K562 (cell line): Measurements from ENCODE around the gene ARMC7. TPM values are rescaled to one million over a fixed set of nuclear protein-coding genes. Genes with fewer than 3 reads are reported as not detected.
A peak's percentile ranks its signal among the peaks of the same experiment; 100 is the strongest.

Experiments
- ARHGAP35 ChIP-seq: fragments of 450-650 bp; IDR thresholded peaks from 2 replicates; pipeline ENCODE4 v1.6.1; 2018; ENCODE audit not compliant: partially characterized antibody
- CHD2 ChIP-seq: IDR thresholded peaks from 2 replicates; pipeline ENCODE4 v1.6.1; 2011; ENCODE audit warnings: low read depth, low read length
- ESRRA ChIP-seq: fragments of 450-650 bp; IDR thresholded peaks from 2 replicates; pipeline ENCODE4 v1.6.1; 2014; ENCODE audit warnings: low read depth, mild to moderate bottlenecking, moderate library complexity, borderline replicate concordance
- FOXA1 ChIP-seq: fragments of 450-650 bp; IDR thresholded peaks from 2 replicates; pipeline ENCODE4 v1.6.1; 2016; ENCODE audit warnings: mild to moderate bottlenecking, borderline replicate concordance
- GTF2F1 ChIP-seq: IDR thresholded peaks from 2 replicates; pipeline ENCODE4 v1.6.1; 2011; ENCODE audit warnings: low read depth, low read length, improper control_type of control experiment
- HIVEP1 ChIP-seq: fragments of 250-450 bp; sonication (Bioruptor Pico); IDR thresholded peaks from 2 replicates; pipeline ENCODE4 v1.4.0; 2020; ENCODE audit warnings: mild to moderate bottlenecking
- ILF3 ChIP-seq: fragments of 450-650 bp; IDR thresholded peaks from 2 replicates; pipeline ENCODE4 v1.6.1; 2018; ENCODE audit warnings: antibody characterized with exemption, mild to moderate bottlenecking, moderate library complexity, borderline replicate concordance
- MAZ ChIP-seq, 2 experiments: fragments of 450-650 bp in 1 of 2; sonication (generic) in 1 of 2; formaldehyde crosslinking; IDR thresholded peaks in 1 of 2; conservative IDR thresholded peaks in 1 of 2; 2 replicates each; pipeline versions ENCODE4 v1.4.0 to v1.5.0; 2020; ENCODE audit warnings: mild to moderate bottlenecking in 1 of 2, missing genetic modification reagents in 1 of 2
- PHF8 ChIP-seq: fragments of 200-600 bp; sonication (generic); IDR thresholded peaks from 2 replicates; pipeline ENCODE4 v1.6.1; 2012; ENCODE audit warnings: mixed run types, mild to moderate bottlenecking, inconsistent platforms, low read length, moderate library complexity, borderline replicate concordance
- POU5F1 ChIP-seq: fragments of 150-350 bp; IDR thresholded peaks from 2 replicates; pipeline ENCODE4 v1.6.1; 2014; ENCODE audit warnings: borderline replicate concordance, low read length, low read depth, mild to moderate bottlenecking; ENCODE audit not compliant: partially characterized antibody
- SRF ChIP-seq, 2 experiments: fragments of 250-450, 450-650 bp in 1 of 2; sonication (Bioruptor Pico) in 1 of 2; sonication (generic) in 1 of 2; formaldehyde crosslinking; IDR thresholded peaks; 2 replicates each; pipeline versions ENCODE4 v1.5.0 to v1.5.1; 2020 to 2022; ENCODE audit warnings: mild to moderate bottlenecking in 1 of 2, missing genetic modification reagents in 1 of 2
- TAL1 ChIP-seq: fragments of 450-650 bp; IDR thresholded peaks from 2 replicates; pipeline ENCODE4 v1.6.1; 2016; ENCODE audit warnings: mild to moderate bottlenecking
- TCFL5 ChIP-seq: fragments of 250-450 bp; sonication (Bioruptor Pico); conservative IDR thresholded peaks from 2 replicates; pipeline ENCODE4 v1.6.1; 2021; ENCODE audit warnings: mild to moderate bottlenecking, moderate library complexity, matching md5 sums
- TEAD2 ChIP-seq: fragments of 450-650 bp; IDR thresholded peaks from 2 replicates; pipeline ENCODE4 v1.6.1; 2016; ENCODE audit warnings: missing genetic modification characterization, control low read depth, missing compliant biosample characterization
- U2AF1 ChIP-seq: fragments of 200-400 bp; formaldehyde crosslinking; optimal IDR thresholded peaks from 2 replicates; pipeline ENCODE3; 2017; ENCODE audit warnings: mild to moderate bottlenecking, low read depth, low read length, moderate library complexity
- ZNF12 ChIP-seq: sonication (generic); formaldehyde crosslinking; IDR thresholded peaks from 2 replicates; pipeline ENCODE4 v1.4.0; 2020; ENCODE audit warnings: mild to moderate bottlenecking, missing genetic modification reagents
- ZNF146 ChIP-seq: IDR thresholded peaks from one replicate; pipeline ENCODE4 v1.6.1; 2018; ENCODE audit warnings: missing compliant biosample characterization; ENCODE audit not compliant: unreplicated experiment
- ZNF324 ChIP-seq: fragments of 250-450 bp; sonication (Bioruptor Pico); IDR thresholded peaks from 2 replicates; pipeline ENCODE4 v1.4.0; 2020; ENCODE audit warnings: mild to moderate bottlenecking
- ZNF668 ChIP-seq: fragments of 250-450 bp; sonication (Bioruptor Pico); IDR thresholded peaks from 2 replicates; pipeline ENCODE4 v1.8.0; 2022; ENCODE audit warnings: mild to moderate bottlenecking, inconsistent platforms
- ZNF696 ChIP-seq: fragments of 250-450 bp; sonication (Bioruptor Pico); conservative IDR thresholded peaks from 2 replicates; pipeline ENCODE4 v1.4.0; 2020; ENCODE audit warnings: mild to moderate bottlenecking, moderate library complexity
- polyA plus RNA-seq, 8 experiments: library from polyadenylated mRNA; depleted of rRNA in 4 of 8; stranded (reverse) in 5 of 8; unstranded in 3 of 8; fragments of >200 nt; fragmentation: Nextera tagmentation in 2 of 8; fragmentation: Illumina TruSeq in 1 of 8; extraction: Ambion mirVana in 2 of 8; extraction: Trizol in 1 of 8; gene quantifications; 2 replicates each; pipeline versions ENCODE4 v1.2.1 to v1.2.3, GENCODE V29; 2011 to 2014; ENCODE audit warnings: inconsistent platforms in 1 of 8, missing spikeins in 1 of 8
- total RNA-seq, 7 experiments: library from RNA; depleted of rRNA in 6 of 7; stranded (reverse); fragments of >200 nt in 6 of 7; fragmentation: Illumina TruSeq in 2 of 7; extraction: Trizol in 2 of 7; gene quantifications; 2 replicates each; pipeline versions ENCODE4 v1.2.1 to v1.2.3, GENCODE V29; 2011 to 2021; ENCODE audit warnings: low replicate concordance in 1 of 7
- TF ChIP-seq, protein P1 (sequence below): fragments of 250-450 bp; sonication (Bioruptor Pico); IDR thresholded peaks from 2 replicates; pipeline ENCODE4 v1.9.0; 2021; ENCODE audit warnings: mild to moderate bottlenecking, inconsistent platforms
- TF ChIP-seq, protein P2 (sequence below): IDR thresholded peaks from 3 replicates; pipeline ENCODE4 v1.6.1; 2011; ENCODE audit warnings: borderline replicate concordance, mild to moderate bottlenecking; ENCODE audit not compliant: insufficient read length, insufficient read depth
- TF ChIP-seq, protein P3 (sequence below): sonication (generic); IDR thresholded peaks from 2 replicates; pipeline ENCODE4 v1.6.1; 2016
- TF ChIP-seq, protein P4 (sequence below): fragments of 450-650 bp; formaldehyde crosslinking; IDR thresholded peaks from 2 replicates; pipeline ENCODE4 v1.4.0; 2022; ENCODE audit warnings: missing genetic modification characterization

Gene ARMC7
- total and polyA plus RNA-seq, 9 of the 15 experiments (the other 6 are each of a cell fraction or from before 2014, with no cell fraction given), result 1.4 to 15.2 (median 5.9) TPM

DNA sequence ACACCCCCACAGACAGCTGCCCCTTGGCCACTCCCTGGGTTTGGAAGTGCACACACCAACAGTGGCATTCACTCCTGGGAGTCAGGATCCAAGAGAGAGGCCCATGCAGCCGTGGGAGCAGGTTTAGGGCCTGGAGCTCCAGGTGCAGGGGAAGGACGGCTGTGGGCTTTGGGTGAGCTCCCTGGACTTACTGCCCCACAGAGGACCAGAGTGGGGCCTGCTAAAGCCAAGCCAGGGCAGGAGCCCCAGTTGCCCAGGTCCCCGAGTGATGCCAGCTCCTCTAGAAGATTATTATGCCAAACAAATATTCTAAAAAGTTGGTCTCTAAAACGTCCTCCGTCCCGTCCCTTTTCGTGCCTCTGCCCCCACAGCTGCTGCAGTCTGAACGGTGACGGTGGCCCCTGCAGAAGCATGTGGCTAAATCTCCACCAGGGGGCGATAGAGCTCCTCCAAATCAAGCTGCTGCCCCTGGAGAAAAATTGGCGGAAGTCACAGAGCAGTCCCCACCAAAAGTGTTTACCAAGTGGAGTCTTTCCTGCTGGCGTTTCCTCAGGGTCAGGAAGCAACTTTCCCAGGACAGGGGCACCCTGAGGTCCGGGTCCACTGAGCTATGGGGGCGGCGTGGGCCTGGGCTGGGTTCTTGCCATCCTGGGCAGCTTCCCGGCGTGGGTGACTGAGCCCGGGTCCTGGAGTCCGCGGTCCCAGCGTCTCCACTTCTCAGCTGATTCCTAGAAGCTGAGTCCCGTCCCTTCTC lies 4.2 kb downstream of the ARMC7 start (continued):
- TF ChIP-seq, protein P1, sequence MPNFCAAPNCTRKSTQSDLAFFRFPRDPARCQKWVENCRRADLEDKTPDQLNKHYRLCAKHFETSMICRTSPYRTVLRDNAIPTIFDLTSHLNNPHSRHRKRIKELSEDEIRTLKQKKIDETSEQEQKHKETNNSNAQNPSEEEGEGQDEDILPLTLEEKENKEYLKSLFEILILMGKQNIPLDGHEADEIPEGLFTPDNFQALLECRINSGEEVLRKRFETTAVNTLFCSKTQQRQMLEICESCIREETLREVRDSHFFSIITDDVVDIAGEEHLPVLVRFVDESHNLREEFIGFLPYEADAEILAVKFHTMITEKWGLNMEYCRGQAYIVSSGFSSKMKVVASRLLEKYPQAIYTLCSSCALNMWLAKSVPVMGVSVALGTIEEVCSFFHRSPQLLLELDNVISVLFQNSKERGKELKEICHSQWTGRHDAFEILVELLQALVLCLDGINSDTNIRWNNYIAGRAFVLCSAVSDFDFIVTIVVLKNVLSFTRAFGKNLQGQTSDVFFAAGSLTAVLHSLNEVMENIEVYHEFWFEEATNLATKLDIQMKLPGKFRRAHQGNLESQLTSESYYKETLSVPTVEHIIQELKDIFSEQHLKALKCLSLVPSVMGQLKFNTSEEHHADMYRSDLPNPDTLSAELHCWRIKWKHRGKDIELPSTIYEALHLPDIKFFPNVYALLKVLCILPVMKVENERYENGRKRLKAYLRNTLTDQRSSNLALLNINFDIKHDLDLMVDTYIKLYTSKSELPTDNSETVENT, result no peak
- TF ChIP-seq, protein P2, sequence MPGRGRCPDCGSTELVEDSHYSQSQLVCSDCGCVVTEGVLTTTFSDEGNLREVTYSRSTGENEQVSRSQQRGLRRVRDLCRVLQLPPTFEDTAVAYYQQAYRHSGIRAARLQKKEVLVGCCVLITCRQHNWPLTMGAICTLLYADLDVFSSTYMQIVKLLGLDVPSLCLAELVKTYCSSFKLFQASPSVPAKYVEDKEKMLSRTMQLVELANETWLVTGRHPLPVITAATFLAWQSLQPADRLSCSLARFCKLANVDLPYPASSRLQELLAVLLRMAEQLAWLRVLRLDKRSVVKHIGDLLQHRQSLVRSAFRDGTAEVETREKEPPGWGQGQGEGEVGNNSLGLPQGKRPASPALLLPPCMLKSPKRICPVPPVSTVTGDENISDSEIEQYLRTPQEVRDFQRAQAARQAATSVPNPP, result no peak
- no peak; the same call in 1 of the 2 replicates for TF ChIP-seq ESRRA
- no peak for TF ChIP-seq ARHGAP35
- TF ChIP-seq MAZ (CRISPR knock-in tag; conservative IDR thresholded peaks at IDR 0.05 in 1 of 2, IDR thresholded peaks at IDR 0.05 in 1 of 2), result peak; percentile 24 to 52; a peak in 2 of 4 replicates
- no peak for TF ChIP-seq GTF2F1
- TF ChIP-seq POU5F1, result no peak
- peak; percentile 37; the same call in 1 of the 2 replicates for TF ChIP-seq ZNF668
- TF ChIP-seq HIVEP1 (CRISPR knock-in tag), result no peak
- TF ChIP-seq U2AF1, result no peak
- TF ChIP-seq TAL1, result no peak
- TF ChIP-seq, protein P3, sequence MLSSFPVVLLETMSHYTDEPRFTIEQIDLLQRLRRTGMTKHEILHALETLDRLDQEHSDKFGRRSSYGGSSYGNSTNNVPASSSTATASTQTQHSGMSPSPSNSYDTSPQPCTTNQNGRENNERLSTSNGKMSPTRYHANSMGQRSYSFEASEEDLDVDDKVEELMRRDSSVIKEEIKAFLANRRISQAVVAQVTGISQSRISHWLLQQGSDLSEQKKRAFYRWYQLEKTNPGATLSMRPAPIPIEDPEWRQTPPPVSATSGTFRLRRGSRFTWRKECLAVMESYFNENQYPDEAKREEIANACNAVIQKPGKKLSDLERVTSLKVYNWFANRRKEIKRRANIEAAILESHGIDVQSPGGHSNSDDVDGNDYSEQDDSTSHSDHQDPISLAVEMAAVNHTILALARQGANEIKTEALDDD, result no peak
- TF ChIP-seq ZNF324 (CRISPR knock-in tag), result no peak
- TF ChIP-seq ZNF146 (CRISPR knock-in tag), result no peak
- TF ChIP-seq CHD2, result no peak
- no peak for TF ChIP-seq TEAD2 (tag)
- no peak for TF ChIP-seq FOXA1
- 0 out of 2 replicates have a peak, but pooled peaks have one; percentile 40 for TF ChIP-seq ZNF12 (CRISPR knock-in tag)
- no peak for TF ChIP-seq SRF (CRISPR knock-in tag; IDR thresholded peaks at IDR 0.05)
- TF ChIP-seq, protein P4, sequence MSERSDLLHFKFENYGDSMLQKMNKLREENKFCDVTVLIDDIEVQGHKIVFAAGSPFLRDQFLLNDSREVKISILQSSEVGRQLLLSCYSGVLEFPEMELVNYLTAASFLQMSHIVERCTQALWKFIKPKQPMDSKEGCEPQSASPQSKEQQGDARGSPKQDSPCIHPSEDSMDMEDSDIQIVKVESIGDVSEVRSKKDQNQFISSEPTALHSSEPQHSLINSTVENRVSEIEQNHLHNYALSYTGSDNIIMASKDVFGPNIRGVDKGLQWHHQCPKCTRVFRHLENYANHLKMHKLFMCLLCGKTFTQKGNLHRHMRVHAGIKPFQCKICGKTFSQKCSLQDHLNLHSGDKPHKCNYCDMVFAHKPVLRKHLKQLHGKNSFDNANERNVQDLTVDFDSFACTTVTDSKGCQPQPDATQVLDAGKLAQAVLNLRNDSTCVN (CRISPR knock-in tag), result no peak
- no peak for TF ChIP-seq ILF3
- TF ChIP-seq ZNF696 (CRISPR knock-in tag), result no peak
- peak; percentile 48; the same call in 1 of the 2 replicates for TF ChIP-seq PHF8
- TF ChIP-seq TCFL5 (CRISPR knock-in tag), result no peak
